Measurements from ENCODE around the gene TMEM94.

The TMEM94 gene

GRCh38 chr17:75521290-75521689 lies 64.9 kb downstream of the TMEM94 start:
- FAIRE-seq (no peak), DNase-seq (ENCODE audit: insufficient read length, low spot score) (no peak)
- no peak for TF ChIP-seq TAF1 (IDR thresholded peaks at IDR 0.05; ENCODE audit: low read depth, low read length)
- no peak for TF ChIP-seq SPI1 (IDR thresholded peaks at IDR 0.05; ENCODE audit: low read depth, low read length)
- TF ChIP-seq POLR2A (IDR thresholded peaks at IDR 0.05; ENCODE audit: low read depth, low read length): no peak
- TF ChIP-seq POU2F2 (IDR thresholded peaks at IDR 0.05; ENCODE audit: low read depth, low read length): no peak
- TF ChIP-seq PAX5 (IDR thresholded peaks at IDR 0.05; ENCODE audit: insufficient read depth, low read length, severe bottlenecking): no peak
- no peak for TF ChIP-seq POLR2AphosphoS5 (IDR thresholded peaks at IDR 0.05; ENCODE audit: low read depth, low read length)

DNA sequence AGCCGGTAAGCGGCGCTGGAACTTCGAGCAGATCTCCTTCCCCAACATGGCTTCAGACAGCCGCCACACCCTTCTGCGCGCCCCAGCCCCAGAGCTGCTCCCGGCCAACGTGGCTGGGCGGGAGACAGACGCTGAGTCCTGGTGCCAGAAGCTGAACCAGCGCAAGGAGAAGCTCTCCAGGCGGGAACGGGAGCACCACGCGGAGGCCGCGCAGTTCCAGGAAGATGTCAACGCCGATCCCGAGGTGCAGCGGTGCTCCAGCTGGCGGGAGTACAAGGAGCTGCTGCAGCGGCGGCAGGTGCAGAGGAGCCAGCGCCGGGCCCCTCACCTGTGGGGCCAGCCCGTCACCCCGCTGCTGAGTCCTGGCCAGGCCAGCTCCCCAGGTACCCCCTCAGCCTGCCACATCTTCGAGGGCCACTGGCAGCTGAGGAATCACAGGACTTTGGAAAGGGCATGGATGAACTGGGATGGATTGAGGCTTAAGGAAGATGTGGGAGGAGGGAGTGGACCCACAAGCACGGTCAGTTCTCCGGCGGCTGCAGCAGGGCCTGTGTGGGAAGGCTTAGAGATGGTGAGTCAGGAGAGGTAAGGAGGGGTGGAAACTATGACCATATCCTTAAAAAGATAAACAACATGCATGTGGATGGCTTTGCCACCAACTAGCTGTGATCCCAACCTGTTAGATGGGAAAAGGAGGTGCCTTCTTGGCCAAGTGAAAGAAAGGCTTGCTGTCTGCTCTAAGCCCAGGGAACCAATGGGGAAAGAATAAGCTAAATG lies 65.7 kb downstream of the TMEM94 start:
- no peak for DNase-seq (ENCODE audit: insufficient read length, low spot score)
- TF ChIP-seq SPI1 (IDR thresholded peaks at IDR 0.05; ENCODE audit: low read depth, low read length) (no peak), PAX5 (IDR thresholded peaks at IDR 0.05; ENCODE audit: insufficient read depth, low read length, severe bottlenecking) (no peak), TAF1 (IDR thresholded peaks at IDR 0.05; ENCODE audit: low read depth, low read length) (no peak), POLR2A (IDR thresholded peaks at IDR 0.05; ENCODE audit: low read depth, low read length) (no peak), POU2F2 (IDR thresholded peaks at IDR 0.05; ENCODE audit: low read depth, low read length) (no peak), POLR2AphosphoS5 (IDR thresholded peaks at IDR 0.05; ENCODE audit: low read depth, low read length) (no peak)
- no peak for FAIRE-seq

- DNase-seq (ENCODE audit: insufficient read length, low spot score) (no peak), FAIRE-seq (no peak)
- TF ChIP-seq SPI1 (IDR thresholded peaks at IDR 0.05; ENCODE audit: low read depth, low read length) (no peak), TAF1 (IDR thresholded peaks at IDR 0.05; ENCODE audit: low read depth, low read length) (no peak), POLR2AphosphoS5 (IDR thresholded peaks at IDR 0.05; ENCODE audit: low read depth, low read length) (no peak), POU2F2 (IDR thresholded peaks at IDR 0.05; ENCODE audit: low read depth, low read length) (no peak), PAX5 (IDR thresholded peaks at IDR 0.05; ENCODE audit: insufficient read depth, low read length, severe bottlenecking) (no peak), POLR2A (IDR thresholded peaks at IDR 0.05; ENCODE audit: low read depth, low read length) (no peak)
Observed at GRCh38 chr17:75523647-75524046, 67.2 kb downstream of the TMEM94 start.

- TF ChIP-seq POLR2A (IDR thresholded peaks at IDR 0.05; ENCODE audit: low read depth, low read length) (no peak), POU2F2 (IDR thresholded peaks at IDR 0.05; ENCODE audit: low read depth, low read length) (no peak), SPI1 (IDR thresholded peaks at IDR 0.05; ENCODE audit: low read depth, low read length) (no peak), TAF1 (IDR thresholded peaks at IDR 0.05; ENCODE audit: low read depth, low read length) (no peak), PAX5 (IDR thresholded peaks at IDR 0.05; ENCODE audit: insufficient read depth, low read length, severe bottlenecking) (no peak), POLR2AphosphoS5 (IDR thresholded peaks at IDR 0.05; ENCODE audit: low read depth, low read length) (no peak)
- no peak for FAIRE-seq
- DNase-seq (ENCODE audit: insufficient read length, low spot score): no peak
Observed at GRCh38 chr17:75524269-75524969, 68.0 kb downstream of the TMEM94 start.

- TF ChIP-seq POU2F2 (IDR thresholded peaks at IDR 0.05; ENCODE audit: low read depth, low read length) (0 out of 2 replicates have a peak, but pooled peaks have one; percentile 12), SPI1 (IDR thresholded peaks at IDR 0.05; ENCODE audit: low read depth, low read length) (no peak)
- peak; percentile 95 for DNase-seq (ENCODE audit: insufficient read length, low spot score)
- peak; percentile 74 for FAIRE-seq
Observed at GRCh38 chr17:75524970-75525805, 68.8 kb downstream of the TMEM94 start, which contains the start of gene LLGL2. LLGL2 (plus strand) TSS chr17:75525697; CDS start chr17:75543427, 17,730 bp downstream.

DNA sequence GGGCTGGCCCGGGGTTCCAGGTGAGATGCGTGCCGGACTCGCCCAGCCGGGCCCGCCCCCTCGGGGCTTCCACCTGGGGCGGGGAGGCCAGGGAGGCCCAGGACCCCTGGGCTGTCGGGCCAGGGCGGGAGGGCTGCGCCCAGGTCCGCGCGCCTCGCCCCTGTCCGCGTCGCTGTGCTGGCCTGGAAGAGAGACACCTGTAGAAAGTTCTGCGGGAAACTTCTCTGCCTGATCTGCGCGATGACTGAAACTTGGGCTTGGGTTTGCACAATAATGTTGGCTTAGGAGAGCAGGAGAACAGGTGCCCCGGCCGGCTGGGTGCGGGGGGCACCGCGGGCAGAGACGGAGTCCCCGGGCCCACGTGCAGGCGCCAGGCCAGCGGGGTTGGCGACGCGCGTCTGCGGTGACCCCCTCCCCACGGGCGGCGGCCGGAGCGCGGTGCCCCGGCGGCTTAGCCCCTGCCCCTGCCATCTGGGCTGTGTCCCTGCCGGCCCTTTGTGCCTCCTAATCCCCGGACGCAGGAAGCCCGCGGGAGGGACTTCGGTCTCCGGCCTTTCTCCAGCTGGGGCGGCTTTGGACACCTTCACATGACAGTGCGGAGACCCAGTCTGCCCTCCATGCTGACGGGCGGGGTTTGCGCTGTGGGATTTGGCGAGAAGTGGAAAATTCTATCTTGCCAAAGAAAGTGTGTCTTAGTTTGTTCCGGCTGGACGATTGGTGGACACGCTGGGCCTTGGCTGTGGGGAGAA lies 69.5 kb downstream of the TMEM94 start:
- TF ChIP-seq SPI1 (IDR thresholded peaks at IDR 0.05; ENCODE audit: low read depth, low read length) (no peak), POLR2AphosphoS5 (IDR thresholded peaks at IDR 0.05; ENCODE audit: low read depth, low read length) (no peak), POLR2A (IDR thresholded peaks at IDR 0.05; ENCODE audit: low read depth, low read length) (no peak), PAX5 (IDR thresholded peaks at IDR 0.05; ENCODE audit: insufficient read depth, low read length, severe bottlenecking) (no peak), TAF1 (IDR thresholded peaks at IDR 0.05; ENCODE audit: low read depth, low read length) (no peak)
- FAIRE-seq (no peak), DNase-seq (ENCODE audit: insufficient read length, low spot score) (no peak)

DNA sequence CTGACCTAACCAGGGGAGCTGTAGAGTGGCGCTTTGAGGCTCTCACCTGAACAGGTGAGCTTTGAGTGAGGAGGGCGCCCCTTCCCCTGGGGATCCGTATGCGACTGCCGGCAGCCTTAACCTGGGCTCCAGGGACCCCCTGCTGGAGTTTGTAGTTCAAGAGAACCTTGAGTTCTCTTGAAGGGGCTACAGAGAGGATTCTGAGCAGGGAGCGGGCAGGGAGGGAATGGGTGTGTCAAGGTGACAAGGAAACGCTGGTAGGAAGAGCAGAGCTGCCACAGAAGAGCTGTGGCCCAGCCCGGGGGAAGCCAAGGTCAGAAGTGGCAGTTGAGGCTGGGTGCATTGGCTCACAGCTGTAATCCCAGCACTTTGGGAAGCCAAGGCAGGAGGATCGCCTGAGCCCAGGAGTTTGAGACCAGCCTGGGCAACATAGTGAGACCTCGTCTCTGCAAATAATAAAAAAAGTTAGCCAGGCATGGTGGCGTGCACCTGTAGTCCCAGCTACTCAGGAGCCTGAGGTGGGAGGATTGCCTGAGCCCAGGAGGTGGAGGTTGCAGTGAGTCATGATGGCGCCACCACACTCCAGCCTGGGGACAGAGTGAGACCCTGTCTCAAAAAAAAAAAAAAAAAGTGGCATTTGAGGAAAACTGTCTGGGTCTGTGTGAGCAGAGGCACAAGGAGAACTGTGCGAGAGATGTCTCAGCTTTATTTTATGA lies 70.3 kb downstream of the TMEM94 start:
- FAIRE-seq (no peak), DNase-seq (ENCODE audit: insufficient read length, low spot score) (no peak)
- no peak for TF ChIP-seq TAF1 (IDR thresholded peaks at IDR 0.05; ENCODE audit: low read depth, low read length)
- no peak for TF ChIP-seq POLR2AphosphoS5 (IDR thresholded peaks at IDR 0.05; ENCODE audit: low read depth, low read length)
- no peak for TF ChIP-seq POLR2A (IDR thresholded peaks at IDR 0.05; ENCODE audit: low read depth, low read length)
- TF ChIP-seq SPI1 (IDR thresholded peaks at IDR 0.05; ENCODE audit: low read depth, low read length): no peak
- TF ChIP-seq PAX5 (IDR thresholded peaks at IDR 0.05; ENCODE audit: insufficient read depth, low read length, severe bottlenecking): no peak
- no peak for TF ChIP-seq POU2F2 (IDR thresholded peaks at IDR 0.05; ENCODE audit: low read depth, low read length)

All from GM12891 (cell line).